Fibroblast of mammary gland (primary cell): ENCODE data around the gene HIRIP3.

Source experiments
- DNase-seq: peaks from one replicate; pipeline ENCODE4 v3.0.0-alpha.2; 2010; ENCODE audit warnings: low read depth
- H3K4me3 ChIP-seq: 2 replicates; pipeline ENCODE4 v1.5.1; 2011; ENCODE audit warnings: low read depth, mild to moderate bottlenecking, low read length, moderate library complexity; ENCODE audit not compliant: control insufficient read depth
- TF ChIP-seq, protein P1 (sequence below): conservative IDR thresholded peaks from 2 replicates; pipeline ENCODE4 v1.5.1; 2011; ENCODE audit warnings: low read depth, low read length, inconsistent platforms; ENCODE audit not compliant: control insufficient read depth, insufficient read depth

Gene HIRIP3

DNA sequence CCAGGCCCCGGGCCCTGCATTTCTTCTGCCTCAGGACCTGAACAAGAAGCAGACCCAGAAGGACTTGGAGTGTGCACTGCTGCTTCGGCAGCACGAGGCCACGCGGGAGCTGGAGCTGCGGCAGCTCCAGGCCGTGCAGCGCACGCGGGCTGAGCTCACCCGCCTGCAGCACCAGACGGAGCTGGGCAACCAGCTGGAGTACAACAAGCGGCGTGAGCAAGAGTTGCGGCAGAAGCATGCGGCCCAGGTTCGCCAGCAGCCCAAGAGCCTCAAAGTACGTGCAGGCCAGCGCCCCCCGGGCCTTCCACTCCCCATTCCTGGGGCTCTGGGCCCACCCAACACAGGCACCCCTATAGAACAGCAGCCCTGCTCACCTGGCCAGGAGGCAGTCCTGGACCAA, 9.2 kb downstream of the HIRIP3 start:
- TF ChIP-seq, protein P1, sequence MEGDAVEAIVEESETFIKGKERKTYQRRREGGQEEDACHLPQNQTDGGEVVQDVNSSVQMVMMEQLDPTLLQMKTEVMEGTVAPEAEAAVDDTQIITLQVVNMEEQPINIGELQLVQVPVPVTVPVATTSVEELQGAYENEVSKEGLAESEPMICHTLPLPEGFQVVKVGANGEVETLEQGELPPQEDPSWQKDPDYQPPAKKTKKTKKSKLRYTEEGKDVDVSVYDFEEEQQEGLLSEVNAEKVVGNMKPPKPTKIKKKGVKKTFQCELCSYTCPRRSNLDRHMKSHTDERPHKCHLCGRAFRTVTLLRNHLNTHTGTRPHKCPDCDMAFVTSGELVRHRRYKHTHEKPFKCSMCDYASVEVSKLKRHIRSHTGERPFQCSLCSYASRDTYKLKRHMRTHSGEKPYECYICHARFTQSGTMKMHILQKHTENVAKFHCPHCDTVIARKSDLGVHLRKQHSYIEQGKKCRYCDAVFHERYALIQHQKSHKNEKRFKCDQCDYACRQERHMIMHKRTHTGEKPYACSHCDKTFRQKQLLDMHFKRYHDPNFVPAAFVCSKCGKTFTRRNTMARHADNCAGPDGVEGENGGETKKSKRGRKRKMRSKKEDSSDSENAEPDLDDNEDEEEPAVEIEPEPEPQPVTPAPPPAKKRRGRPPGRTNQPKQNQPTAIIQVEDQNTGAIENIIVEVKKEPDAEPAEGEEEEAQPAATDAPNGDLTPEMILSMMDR, result no peak
- no peak overlapping the region for H3K4me3 ChIP-seq

DNA sequence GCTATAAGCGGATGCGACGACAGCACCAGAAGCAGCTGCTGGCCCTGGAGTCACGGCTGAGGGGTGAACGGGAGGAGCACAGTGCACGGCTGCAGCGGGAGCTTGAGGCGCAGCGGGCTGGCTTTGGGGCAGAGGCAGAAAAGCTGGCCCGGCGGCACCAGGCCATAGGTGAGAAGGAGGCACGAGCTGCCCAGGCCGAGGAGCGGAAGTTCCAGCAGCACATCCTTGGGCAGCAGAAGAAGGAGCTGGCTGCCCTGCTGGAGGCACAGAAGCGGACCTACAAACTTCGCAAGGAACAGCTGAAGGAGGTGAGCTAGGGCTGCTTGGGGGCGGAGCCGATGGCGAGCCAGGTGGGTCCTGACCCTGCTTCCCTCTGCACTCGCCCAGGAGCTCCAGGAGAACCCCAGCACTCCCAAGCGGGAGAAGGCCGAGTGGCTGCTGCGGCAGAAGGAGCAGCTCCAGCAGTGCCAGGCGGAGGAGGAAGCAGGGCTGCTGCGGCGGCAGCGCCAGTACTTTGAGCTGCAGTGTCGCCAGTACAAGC, 10.1 kb downstream of the HIRIP3 start:
- TF ChIP-seq, protein P1, result no peak
- no peak overlapping the region for H3K4me3 ChIP-seq
- no peak for DNase-seq

More for the DNA sequence above, 9.2 kb downstream of the HIRIP3 start:
- no peak for DNase-seq

DNA sequence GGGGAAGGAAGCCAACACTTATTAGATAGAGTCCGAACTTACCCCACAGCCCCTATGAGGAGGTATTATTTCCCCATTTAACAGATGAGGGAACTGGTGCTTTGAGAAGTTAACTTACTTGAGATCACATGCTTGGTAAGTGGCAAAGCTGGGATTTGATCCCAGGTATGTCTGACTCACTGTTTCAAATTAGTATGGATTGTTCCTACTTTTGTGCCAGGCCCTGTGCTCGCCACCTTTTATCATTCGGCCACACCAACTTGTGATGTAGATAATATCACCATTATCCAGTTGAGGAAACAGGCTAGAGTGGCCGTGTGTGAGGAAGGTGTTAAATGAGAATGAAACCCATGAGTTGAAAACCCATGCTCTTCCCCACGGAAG, 10.7 kb downstream of the HIRIP3 start:
- TF ChIP-seq, protein P1, result no peak
- no peak overlapping the region for H3K4me3 ChIP-seq
- DNase-seq, result no peak

DNA sequence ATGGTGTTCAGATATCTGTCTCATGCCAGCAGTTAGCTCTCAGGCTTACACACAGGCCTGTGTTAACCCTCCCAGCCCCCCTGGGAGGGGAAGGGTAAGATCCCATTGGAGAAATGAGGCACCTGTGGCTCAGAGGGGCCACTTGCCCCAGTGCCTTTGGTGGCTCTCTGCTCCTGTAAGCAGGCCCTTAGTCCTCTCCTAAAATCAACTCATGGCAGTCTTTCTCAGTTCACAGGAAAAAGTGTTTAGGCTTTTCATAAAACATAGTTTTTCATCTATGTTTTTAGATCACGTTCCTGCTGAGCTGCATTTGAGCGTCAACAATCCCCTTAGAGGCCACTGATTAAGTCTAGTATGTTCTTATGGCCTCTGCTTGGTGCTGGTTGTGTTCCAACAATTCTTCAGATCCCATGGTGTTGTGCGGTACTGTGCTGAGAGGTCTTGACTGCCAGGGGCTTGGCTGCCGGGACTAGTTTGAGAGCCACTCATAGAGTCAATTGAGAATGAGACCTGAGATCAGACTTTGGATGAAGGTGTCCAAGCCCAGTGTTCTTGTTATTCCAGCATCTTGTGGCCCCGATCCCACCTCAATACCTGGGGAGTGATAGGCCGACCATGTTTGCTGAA, 11.2 kb downstream of the HIRIP3 start:
- H3K4me3 ChIP-seq, result no peak overlapping the region
- TF ChIP-seq, protein P1, result no peak
- DNase-seq, result no peak

DNA sequence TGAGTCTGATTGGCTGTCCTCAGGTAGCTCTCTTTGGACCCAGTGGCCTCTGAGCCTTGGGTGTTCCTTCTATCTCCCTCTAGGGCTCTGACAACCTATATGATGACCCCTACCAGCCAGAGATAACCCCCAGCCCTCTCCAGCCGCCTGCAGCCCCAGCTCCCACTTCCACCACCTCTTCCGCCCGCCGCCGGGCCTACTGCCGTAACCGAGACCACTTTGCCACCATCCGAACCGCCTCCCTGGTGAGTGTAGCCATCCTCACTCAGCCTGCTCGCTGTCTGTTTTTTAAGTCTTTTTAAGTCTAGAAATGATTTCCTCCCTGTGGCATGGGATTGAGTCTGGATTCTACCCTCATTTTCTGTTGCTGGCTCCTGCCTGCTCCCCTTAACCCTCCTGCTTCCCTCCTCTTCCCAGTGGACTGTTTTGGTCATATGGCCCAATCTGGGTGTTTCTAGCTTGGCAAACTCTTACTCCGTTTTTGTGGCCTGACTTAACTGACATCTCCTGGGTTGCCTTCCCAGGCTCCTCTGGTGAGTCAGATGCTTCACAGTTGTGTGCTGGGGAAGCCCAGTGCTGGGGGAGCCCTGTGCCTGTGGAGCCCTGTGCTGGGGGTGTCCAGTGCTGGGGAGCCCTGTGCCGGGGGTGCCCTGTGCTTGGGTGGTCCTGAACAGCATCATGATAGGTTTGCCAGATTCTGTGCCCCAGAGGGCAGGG, 11.8 kb downstream of the HIRIP3 start:
- peak; percentile 63 for DNase-seq
- H3K4me3 ChIP-seq, result no peak overlapping the region
- TF ChIP-seq, protein P1, result no peak

DNA sequence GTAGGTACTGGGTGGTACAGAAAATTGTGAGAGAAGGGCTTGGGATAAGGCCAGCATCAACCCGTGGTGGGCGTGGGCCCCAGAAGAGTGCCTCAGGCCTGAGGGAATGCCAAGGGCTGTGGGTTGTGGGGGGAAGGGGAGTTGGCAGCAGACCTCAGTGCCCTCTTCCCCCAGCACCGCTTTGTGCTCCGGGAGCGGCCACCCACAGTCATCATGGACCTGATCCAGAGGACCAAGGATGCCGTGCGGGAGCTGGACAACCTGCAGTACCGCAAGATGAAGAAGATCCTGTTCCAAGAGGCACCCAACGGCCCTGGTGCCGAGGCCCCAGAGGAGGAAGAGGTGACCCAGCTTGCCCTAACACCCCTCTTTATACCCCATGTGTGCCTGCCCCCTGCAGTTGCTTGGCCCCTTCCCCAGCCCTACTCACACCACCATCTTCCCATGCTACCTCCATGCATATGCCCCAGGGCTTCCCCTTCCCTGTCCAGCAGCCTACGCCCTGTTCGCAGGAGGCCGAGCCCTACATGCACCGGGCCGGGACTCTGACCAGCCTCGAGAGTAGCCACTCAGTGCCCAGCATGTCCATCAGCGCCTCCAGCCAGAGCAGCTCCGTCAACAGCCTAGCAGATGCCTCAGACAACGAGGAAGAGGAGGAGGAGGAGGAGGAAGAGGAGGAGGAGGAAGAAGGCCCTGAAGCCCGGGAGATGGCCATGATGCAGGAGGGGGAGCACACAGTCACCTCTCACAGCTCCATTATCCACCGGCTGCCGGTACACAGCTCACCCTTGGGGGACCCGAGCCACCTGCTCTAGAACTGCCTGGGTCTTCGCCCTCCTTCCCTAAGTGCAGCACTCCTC, 12.6 kb downstream of the HIRIP3 start:
- DNase-seq, result no peak
- TF ChIP-seq, protein P1, result no peak
- no peak overlapping the region for H3K4me3 ChIP-seq
